Coronary artery (tissue), 2 donors: ENCODE measurements around the gene PGA3.

Experiments used
- DNase-seq: peaks from one replicate; pipeline ENCODE4 v3.0.0-alpha.2; 2017; ENCODE audit warnings: low spot score
- H3K27ac ChIP-seq, 2 donors: fragments of 200-600 bp; sonication (generic); one replicate each; pipeline ENCODE4 v1.5.1; 2016 to 2019
- H3K4me3 ChIP-seq: fragments of 200-600 bp; sonication (generic); 2 replicates; pipeline ENCODE4 v1.5.1; 2016; ENCODE audit warnings: mild to moderate bottlenecking, moderate library complexity
- CTCF ChIP-seq: fragments of 200-600 bp; sonication (generic); IDR thresholded peaks from one replicate; pipeline ENCODE4 v1.5.1; 2019; ENCODE audit warnings: antibody characterized with exemption

Gene PGA3

GRCh38 chr11:61254403-61255025 lies 51.2 kb downstream of the PGA3 start:
- no peak for DNase-seq
- TF ChIP-seq CTCF, result peak; percentile 47
- no peak overlapping the region for H3K4me3 ChIP-seq
- H3K27ac ChIP-seq, result no peak overlapping the region

- Histone ChIP-seq H3K4me3 (no peak overlapping the region), H3K27ac (no peak overlapping the region)
- DNase-seq, result no peak
- no peak for TF ChIP-seq CTCF
Observed at GRCh38 chr11:61256710-61257482, 53.6 kb downstream of the PGA3 start.

- TF ChIP-seq CTCF, result no peak
- H3K4me3 ChIP-seq, result no peak overlapping the region
- no peak for DNase-seq
- H3K27ac ChIP-seq, result no peak overlapping the region
Observed at GRCh38 chr11:61258546-61258945, 55.2 kb downstream of the PGA3 start.

GRCh38 chr11:61259363-61259762 lies 56.0 kb downstream of the PGA3 start:
- TF ChIP-seq CTCF, result no peak
- no peak for DNase-seq
- H3K27ac ChIP-seq, result no peak overlapping the region
- H3K4me3 ChIP-seq, result no peak overlapping the region
